HG03060 (cell line): ENCODE measurements around the gene OR10H2.
"Not testable (repeated sequence)": the region's sequence is repeated elsewhere in the genome, so short reads cannot be mapped to it uniquely, and the experiment has no call there.

Source experiments
- ATAC-seq: cut with Tn5 transposase; IDR thresholded peaks from one replicate; pipeline ENCODE4 v1.9.1; 2021; ENCODE audit warnings: low read depth, moderate number of reproducible peaks; ENCODE audit not compliant: unreplicated experiment

OR10H2 gene

DNA sequence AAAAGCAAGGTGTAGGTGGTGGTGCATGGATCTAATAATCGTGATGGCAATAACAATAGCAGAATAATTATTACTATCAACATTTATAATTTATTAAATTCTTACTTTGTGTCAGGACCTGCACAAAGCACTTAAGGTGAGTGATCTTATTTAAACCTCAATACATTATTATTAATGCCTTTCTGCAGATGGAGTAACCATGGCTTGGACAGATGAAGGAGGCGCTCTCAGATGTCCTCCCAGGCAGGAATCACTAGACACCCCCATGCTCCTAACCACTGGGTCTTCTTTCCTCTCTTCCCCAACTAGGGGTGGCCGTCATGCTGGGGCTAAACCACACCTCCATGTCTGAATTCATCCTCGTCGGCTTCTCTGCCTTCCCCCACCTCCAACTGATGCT lies at the start of gene OR10H2:
Gene OR10H2 (plus strand): TSS at position 301 of the 400 bp plus-strand sequence. CDS start 20 bp downstream, at position 321.
- no peak for ATAC-seq

DNA sequence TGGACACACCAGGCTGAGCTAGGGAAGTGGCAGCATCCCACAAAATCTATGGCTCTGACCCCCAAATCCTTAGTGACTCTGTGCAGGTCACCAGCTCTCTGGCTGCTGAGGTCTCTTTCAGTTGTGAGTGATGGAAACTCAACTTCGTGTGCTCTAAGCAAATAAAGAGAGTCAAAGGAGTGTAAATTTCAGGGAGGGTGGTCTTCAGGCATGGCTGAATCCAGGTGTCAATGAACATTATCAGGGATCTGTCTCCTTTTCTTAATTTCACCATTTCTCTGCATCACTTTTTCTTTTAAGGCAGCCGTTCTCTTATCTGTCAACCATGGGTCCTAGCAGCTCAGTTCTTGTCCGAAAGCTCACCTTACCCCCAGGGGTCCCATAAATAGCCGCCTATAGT lies 48.7 kb upstream of the OR10H2 start:
- ATAC-seq: no peak

DNA sequence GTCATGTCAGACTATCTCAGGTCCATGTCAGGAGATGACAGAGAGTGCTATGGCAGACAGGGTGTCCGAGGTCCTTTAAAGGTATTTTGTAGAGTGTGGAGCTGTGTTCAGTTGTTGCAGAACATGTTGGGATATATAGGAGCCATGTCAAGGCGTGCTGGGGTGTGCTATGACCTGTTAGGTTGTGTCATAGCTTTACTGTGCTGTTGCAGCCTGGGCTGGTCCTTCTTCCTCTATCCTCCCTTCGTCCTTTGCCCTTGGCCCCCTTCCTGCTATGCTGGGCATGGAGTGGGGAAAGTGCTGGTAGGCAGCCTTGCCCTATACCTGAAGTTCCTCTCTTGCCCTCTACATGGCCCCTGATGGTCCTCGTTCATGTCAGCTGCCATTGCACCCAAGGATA lies 48.0 kb upstream of the OR10H2 start:
- ATAC-seq: not testable (repeated sequence)

GRCh38 chr19:15680478-15681322 lies 47.1 kb upstream of the OR10H2 start:
- no peak for ATAC-seq

- no peak for ATAC-seq
These were observed 44.4 kb upstream of the OR10H2 start for GRCh38 chr19:15683411-15683810.

DNA sequence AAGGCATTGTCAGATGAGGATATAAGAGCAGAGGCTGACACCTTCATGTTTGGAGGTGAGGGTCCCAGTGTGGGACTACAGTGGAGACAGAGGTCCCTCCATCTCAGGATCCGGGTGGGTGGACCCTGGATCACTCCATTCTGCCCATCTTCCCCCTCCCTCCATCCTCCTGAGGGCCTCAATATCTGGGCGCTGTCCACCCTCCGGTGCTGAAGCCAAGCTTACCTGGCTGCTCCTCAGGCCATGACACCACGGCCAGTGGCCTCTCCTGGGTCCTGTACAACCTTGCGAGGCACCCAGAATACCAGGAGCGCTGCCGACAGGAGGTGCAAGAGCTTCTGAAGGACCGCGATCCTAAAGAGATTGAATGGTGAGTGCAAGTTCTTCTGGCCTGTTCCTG lies 43.0 kb upstream of the OR10H2 start:
- no peak for ATAC-seq

GRCh38 chr19:15696654-15697194 lies 31.1 kb upstream of the OR10H2 start:
- ATAC-seq: no peak

- no peak for ATAC-seq
These were observed 25.9 kb upstream of the OR10H2 start for GRCh38 chr19:15701757-15702533.

GRCh38 chr19:15702534-15702930 lies 25.3 kb upstream of the OR10H2 start:
- ATAC-seq: no peak

- no peak for ATAC-seq
These were observed 13.2 kb upstream of the OR10H2 start for GRCh38 chr19:15714638-15715037.

- ATAC-seq: no peak
These were observed 12.2 kb upstream of the OR10H2 start for GRCh38 chr19:15715642-15716041.

- no peak for ATAC-seq
These were observed 10.0 kb upstream of the OR10H2 start for GRCh38 chr19:15717809-15718208.

GRCh38 chr19:15721268-15721667 lies 6.6 kb upstream of the OR10H2 start:
- ATAC-seq: no peak

DNA sequence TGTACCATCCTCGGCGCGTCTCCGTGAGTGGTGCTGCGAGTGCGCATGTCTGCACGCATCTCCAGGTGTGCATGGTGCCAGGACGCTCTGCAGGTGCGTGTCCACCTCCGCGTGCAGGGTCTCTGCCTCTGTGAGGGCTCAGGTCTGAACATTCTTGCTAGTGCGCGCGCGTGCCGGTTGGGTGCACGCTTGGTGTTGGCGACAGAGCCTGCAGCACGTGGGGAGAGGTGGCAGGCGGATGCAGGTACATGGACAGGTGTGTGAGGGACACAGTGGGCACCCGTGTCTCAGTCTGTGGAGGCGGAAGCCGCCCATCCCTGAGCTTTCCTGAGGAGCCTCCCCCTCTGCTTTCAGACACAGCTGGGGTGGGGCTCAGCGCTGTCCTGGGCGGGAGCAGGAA lies 4.9 kb upstream of the OR10H2 start:
- no peak for ATAC-seq

DNA sequence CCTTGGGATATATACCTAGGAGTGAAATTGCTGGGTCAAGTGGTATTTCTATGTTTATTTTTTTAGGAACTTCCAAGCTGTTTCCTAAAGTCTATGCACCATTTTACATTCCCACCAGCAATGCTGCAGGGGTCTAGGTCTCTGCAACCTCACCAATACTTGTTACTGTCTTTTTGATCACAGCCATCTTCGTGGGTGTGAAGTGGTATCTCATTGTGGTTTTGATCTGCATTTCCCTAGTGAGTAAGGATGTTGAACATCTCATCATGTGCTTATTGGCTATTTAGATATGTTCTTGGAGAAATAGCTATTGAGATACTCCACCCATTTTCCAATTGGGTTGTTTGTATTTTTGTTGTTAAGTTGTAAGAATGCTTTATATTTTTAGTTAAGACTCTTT lies 2.7 kb downstream of the OR10H2 start:
- ATAC-seq: no peak

DNA sequence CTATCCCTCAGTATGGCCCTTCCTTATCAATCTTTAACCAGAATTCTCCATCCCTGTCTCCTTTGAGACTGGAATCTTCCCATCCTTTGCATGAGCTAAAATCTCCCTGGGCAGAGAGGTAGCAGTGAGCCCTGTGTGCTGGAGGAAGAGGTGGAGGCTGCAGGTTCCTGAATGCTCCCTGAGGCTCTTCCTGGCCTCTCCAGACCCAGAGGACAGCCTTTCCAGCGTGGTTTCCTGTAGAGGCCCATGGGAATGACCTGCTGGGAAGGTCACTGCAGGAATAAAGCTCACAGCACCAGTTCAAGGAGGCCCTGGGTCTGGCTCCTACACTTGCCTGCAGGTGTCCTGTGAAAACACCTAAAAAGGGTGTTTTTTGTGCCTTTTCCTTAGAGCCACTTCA lies 4.6 kb downstream of the OR10H2 start:
- no peak for ATAC-seq

DNA sequence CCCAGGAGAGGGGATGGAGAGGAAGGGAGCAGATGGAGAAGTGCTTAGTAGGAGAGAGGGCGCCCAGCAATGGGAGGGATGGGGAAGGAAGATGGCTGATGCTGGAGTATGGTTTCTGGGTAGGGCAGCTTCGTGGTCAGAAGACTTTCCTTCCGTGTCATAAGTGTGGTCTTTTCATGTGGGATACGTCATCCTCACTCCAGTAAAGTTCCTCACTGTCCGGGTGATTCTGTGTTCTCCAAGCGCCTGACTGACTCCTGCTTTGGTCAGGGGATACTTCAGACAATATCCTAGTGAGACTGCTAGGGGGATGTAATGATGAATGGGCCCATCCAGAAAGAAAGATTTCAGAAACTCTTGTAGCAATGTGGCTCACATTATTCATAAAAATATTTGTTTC lies 6.1 kb downstream of the OR10H2 start:
- ATAC-seq: no peak

DNA sequence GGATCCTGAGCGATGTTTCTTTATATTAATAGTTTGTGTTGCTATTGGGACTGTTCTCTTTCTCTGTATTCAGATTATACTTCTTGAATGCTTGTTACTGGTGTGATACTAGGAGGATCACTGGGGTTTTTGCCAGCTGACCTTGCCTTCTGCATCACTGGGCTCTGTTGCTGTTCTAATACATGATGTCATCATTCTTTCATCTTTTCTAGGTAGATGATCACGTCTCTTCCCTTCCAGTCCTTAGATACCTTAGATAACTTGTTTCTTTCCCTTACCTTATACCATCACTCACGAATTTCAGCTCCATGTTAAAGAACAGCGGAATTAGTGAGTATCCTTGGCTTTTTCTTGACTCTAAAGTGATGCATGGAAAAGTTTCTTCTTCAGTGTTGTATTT lies 9.9 kb downstream of the OR10H2 start, which contains the start of gene OR10H3:
Gene OR10H3 (plus strand): TSS at position 264 of the 400 bp plus-strand sequence. CDS start 3,408 bp downstream, outside the sequence.
- ATAC-seq: no peak

DNA sequence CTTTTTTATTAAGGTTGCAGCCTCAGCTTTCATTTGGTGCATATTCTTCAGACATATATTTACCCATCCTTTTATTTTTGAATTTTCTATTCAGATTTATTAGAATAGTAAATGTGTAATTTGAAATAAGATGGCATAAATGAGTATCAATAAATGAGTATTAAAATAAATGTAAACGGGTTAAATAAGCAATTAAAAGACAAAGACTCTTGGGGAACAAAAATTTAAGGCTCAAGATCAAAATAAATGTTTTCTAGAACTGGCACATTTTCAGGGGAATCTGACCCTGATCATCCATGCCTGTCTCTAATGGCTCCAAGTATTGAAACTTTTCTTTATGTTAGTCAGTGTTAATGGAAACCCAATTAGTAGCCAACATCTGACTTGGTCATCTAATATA lies 13.0 kb downstream of the OR10H2 start:
- no peak for ATAC-seq

DNA sequence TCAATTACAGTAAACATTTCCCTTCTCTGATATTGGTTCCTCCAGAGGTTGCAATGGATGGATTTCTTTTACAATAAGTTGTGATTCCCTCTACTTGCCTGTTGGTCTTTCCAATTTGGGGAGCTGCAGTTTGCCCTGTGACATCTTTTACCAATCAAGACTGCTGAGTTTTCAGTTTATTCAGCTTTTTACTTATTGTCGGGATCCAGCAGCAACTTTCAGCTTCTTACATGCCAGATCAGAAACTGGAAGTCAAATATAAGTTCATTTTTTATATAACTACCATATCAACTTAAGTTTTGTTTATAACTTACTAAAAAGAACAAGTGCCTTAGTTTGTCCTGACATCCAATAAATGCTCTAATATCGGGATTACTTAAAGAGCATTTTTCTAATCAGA lies 20.4 kb downstream of the OR10H2 start:
- ATAC-seq: no peak

DNA sequence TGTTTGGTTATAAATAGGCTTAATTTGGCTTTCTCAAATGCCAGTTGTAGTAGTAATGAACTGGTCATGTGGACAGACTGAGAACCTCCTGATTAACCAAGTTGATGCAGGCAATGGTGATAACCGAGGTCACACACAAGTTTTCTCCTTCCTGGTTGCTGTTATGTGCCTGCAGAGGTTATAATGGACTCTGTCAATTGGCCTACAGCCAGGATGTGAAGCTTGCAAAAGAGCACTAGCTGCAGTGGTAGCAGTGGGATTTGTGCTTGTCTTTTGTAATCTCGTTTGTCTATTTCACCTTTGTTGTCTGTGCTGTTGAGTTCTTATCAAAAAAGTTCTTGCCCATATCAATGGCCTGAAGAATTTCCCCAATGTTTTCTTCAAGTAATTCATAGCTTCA lies 30.6 kb downstream of the OR10H2 start:
- ATAC-seq: no peak
